IPS DF 6.9 (cell line): ENCODE results near the gene BTBD18.

ENCODE experiments used
- DNase-seq: peaks from one replicate; pipeline ENCODE4 v3.0.0-alpha.2; 2013; ENCODE audit warnings: low read depth, low spot score
- H3K27ac ChIP-seq: one replicate; pipeline ENCODE4 v1.5.1; 2013; ENCODE audit warnings: low read length, control low read depth
- H3K27me3 ChIP-seq: 2 replicates; pipeline ENCODE4 v1.6.1; 2013; ENCODE audit warnings: mild to moderate bottlenecking, low read length; ENCODE audit not compliant: control insufficient read depth, insufficient read depth
- H3K36me3 ChIP-seq: 2 replicates; pipeline ENCODE4 v1.6.1; 2013; ENCODE audit warnings: low read length; ENCODE audit not compliant: control insufficient read depth, insufficient read depth
- H3K4me1 ChIP-seq: 2 replicates; pipeline ENCODE4 v1.6.1; 2013; ENCODE audit warnings: low read length; ENCODE audit not compliant: control insufficient read depth, insufficient read depth
- H3K4me3 ChIP-seq: 2 replicates; pipeline ENCODE4 v1.5.1; 2013; ENCODE audit warnings: mild to moderate bottlenecking, low read length
- H3K9me3 ChIP-seq: 2 replicates; pipeline ENCODE4 v1.6.1; 2013; ENCODE audit warnings: low read length, inconsistent platforms; ENCODE audit not compliant: control insufficient read depth, insufficient read depth
- WGBS: extraction: QIAGEN DNeasy Blood & Tissue Kit; methylation state at CpG from one replicate; pipeline ENCODE4 v1.1.7; 2013; ENCODE audit warnings: mixed read lengths, missing lambda C conversion rate; ENCODE audit not compliant: insufficient read length, insufficient coverage; 5-methylcytosine and 5-hydroxymethylcytosine counted together

Gene BTBD18

GRCh38 chr11:57761301-57762234 lies 9.9 kb upstream of the BTBD18 start, which contains the start of gene CTNND1:
TSS of gene CTNND1 (plus strand) at chr11:57761802. CDS start at chr11:57791479, 29,677 bp downstream.
- peak; percentile 89 for DNase-seq
- Histone ChIP-seq H3K4me1 (peaks cover 2% of the 10 kb centered on the region; the same call in 1 of the 2 replicates), H3K36me3 (no peaks in the 10 kb centered on the region), H3K9me3 (no peaks in the 10 kb centered on the region), H3K4me3 (peak within 1 kb of the TSS; percentile 86), H3K27ac (no peak within 1 kb of the TSS), H3K27me3 (no peaks in the 10 kb centered on the region)
- WGBS = no CpG with 5 or more reads among the region's 13 CpGs

- no peaks in the 10 kb centered on the region for H3K9me3 ChIP-seq
- H3K4me1 ChIP-seq = no peaks in the 10 kb centered on the region
- DNase-seq = no peak
- no peak overlapping the region for H3K27ac ChIP-seq
- no peaks in the 10 kb centered on the region for H3K36me3 ChIP-seq
- no CpG with 5 or more reads among the region's 3 CpGs for WGBS
- no peaks in the 10 kb centered on the region for H3K27me3 ChIP-seq
- H3K4me3 ChIP-seq = no peak overlapping the region
These were observed 6.6 kb upstream of the BTBD18 start for GRCh38 chr11:57758174-57758573.

GRCh38 chr11:57752954-57753353 lies 1.3 kb upstream of the BTBD18 start:
- Histone ChIP-seq H3K27ac (no peak overlapping the region), H3K4me3 (no peak overlapping the region), H3K36me3 (no peaks in the 10 kb centered on the region), H3K27me3 (no peaks in the 10 kb centered on the region), H3K4me1 (no peaks in the 10 kb centered on the region), H3K9me3 (no peaks in the 10 kb centered on the region)
- no peak for DNase-seq
- no CpG with 5 or more reads among the region's 30 CpGs for WGBS

- Histone ChIP-seq H3K27ac (no peak overlapping the region), H3K9me3 (no peaks in the 10 kb centered on the region), H3K4me1 (no peaks in the 10 kb centered on the region), H3K27me3 (no peaks in the 10 kb centered on the region), H3K4me3 (no peak overlapping the region), H3K36me3 (no peaks in the 10 kb centered on the region)
- no peak for DNase-seq
These were observed 443 bp downstream of the BTBD18 start for GRCh38 chr11:57751176-57751575.

GRCh38 chr11:57746920-57747319 lies 4.7 kb downstream of the BTBD18 start:
- Histone ChIP-seq H3K4me1 (peaks cover 2% of the 10 kb centered on the region; the same call in 1 of the 2 replicates), H3K9me3 (no peaks in the 10 kb centered on the region), H3K27ac (no peak overlapping the region), H3K4me3 (no peak overlapping the region), H3K36me3 (peaks cover 10% of the 10 kb centered on the region; the same call in 1 of the 2 replicates), H3K27me3 (no peaks in the 10 kb centered on the region)
- no CpG with 5 or more reads among the region's 1 CpG for WGBS
- no peak for DNase-seq

GRCh38 chr11:57745206-57745605 lies 6.4 kb downstream of the BTBD18 start:
- WGBS = no CpG with 5 or more reads among the region's 5 CpGs
- Histone ChIP-seq H3K27ac (no peak overlapping the region), H3K4me1 (peaks cover 2% of the 10 kb centered on the region; the same call in 1 of the 2 replicates), H3K9me3 (no peaks in the 10 kb centered on the region), H3K36me3 (peaks cover 10% of the 10 kb centered on the region; the same call in 1 of the 2 replicates), H3K4me3 (no peak overlapping the region), H3K27me3 (no peaks in the 10 kb centered on the region)
- DNase-seq = no peak

GRCh38 chr11:57744357-57744756 lies 7.3 kb downstream of the BTBD18 start:
- Histone ChIP-seq H3K36me3 (peaks cover 10% of the 10 kb centered on the region; the same call in 1 of the 2 replicates), H3K4me1 (peaks cover 2% of the 10 kb centered on the region; the same call in 1 of the 2 replicates), H3K27ac (no peak overlapping the region), H3K4me3 (no peak overlapping the region), H3K9me3 (no peaks in the 10 kb centered on the region), H3K27me3 (no peaks in the 10 kb centered on the region)
- no CpG with 5 or more reads among the region's 2 CpGs for WGBS
- no peak for DNase-seq

- peaks cover 10% of the 10 kb centered on the region; the same call in 1 of the 2 replicates for H3K36me3 ChIP-seq
- no peak for DNase-seq
These were observed 9.5 kb downstream of the BTBD18 start for GRCh38 chr11:57742087-57742452.

GRCh38 chr11:57741132-57742086 lies 10.2 kb downstream of the BTBD18 start, which contains the start of gene SELENOH:
TSS of gene SELENOH (plus strand) at chr11:57741491. CDS start at chr11:57741596, 105 bp downstream.
- Histone ChIP-seq H3K36me3 (peaks cover 10% of the 10 kb centered on the region; the same call in 1 of the 2 replicates), H3K4me1 (peaks cover 2% of the 10 kb centered on the region; the same call in 1 of the 2 replicates), H3K27me3 (no peaks in the 10 kb centered on the region), H3K9me3 (no peaks in the 10 kb centered on the region), H3K4me3 (peak within 1 kb of the TSS; percentile 73), H3K27ac (no peak within 1 kb of the TSS)
- no CpG with 5 or more reads among the region's 75 CpGs for WGBS
- DNase-seq = peak; percentile 97

More at GRCh38 chr11:57742087-57742452, 9.5 kb downstream of the BTBD18 start:
- Histone ChIP-seq H3K9me3 (no peaks in the 10 kb centered on the region), H3K4me1 (peaks cover 2% of the 10 kb centered on the region; the same call in 1 of the 2 replicates), H3K4me3 (peak overlapping the region; percentile 73), H3K27ac (no peak overlapping the region), H3K27me3 (no peaks in the 10 kb centered on the region)
- WGBS = no CpG with 5 or more reads among the region's 10 CpGs
